ENCODE results near the gene TBC1D16. TPM values are rescaled to one million over a fixed set of nuclear protein-coding genes. Genes with fewer than 3 reads are reported as not detected.
A peak's percentile ranks its signal among the peaks of the same experiment; 100 is the strongest.

The TBC1D16 gene
- total RNA-seq, 3 donors from 2014 or later: 27.1 to 92.2 (median 32.8) TPM

DNA sequence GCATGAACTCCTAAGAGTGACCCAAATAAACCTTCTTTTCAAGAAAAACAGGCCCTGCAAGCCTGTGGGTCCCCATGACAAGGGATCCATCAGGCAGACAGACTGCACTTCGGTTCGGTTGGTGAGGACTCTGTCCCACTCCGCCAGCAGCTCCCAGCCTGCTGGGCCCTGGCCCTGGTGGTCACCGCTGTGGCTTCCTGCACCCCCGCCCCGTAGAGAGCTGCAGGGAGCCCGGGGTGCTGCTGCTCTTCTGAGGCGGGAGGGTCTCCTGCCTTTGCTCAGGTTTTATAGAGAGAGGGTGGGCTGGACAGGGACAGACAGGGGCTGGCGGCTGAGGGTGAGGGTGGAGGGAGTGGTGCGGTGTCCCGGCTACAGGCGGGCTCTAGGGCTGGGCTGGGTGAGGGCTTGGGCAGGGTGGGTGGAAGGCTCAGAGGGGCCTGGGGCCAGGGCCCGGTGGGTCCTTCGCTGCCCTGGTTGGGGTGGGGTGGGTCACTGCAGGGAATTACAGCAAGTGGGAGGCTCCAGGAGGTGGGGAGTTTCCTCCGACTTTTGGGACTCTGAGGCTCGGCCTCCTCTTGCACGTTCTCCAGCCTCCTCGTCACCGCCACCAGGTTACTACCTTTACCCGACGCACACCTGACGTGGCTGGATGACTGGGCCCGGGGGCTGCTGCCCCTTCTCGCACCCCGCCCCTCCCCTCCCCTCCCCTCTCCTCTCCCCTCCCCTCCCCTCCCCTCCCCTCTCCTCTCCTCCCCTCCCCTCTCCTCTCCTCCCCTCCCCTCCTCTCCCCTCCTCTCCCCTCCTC is 106.2 kb downstream of the TBC1D16 start:
- H3K27me3 ChIP-seq: peaks cover 0 to 52% of the 10 kb centered on the region in 2 donors
- intact Hi-C loops (cut with DNase I; ENCODE audit: low total_unique reads): no loop called here
- H3K4me1 ChIP-seq: peaks cover 0 to 6% of the 10 kb centered on the region in 2 donors
- peak overlapping the region in 1 of 3 donors; percentile 61 for H3K4me3 ChIP-seq
- TF ChIP-seq POLR2A (IDR thresholded peaks at IDR 0.05) (no peak), POLR2AphosphoS5 (IDR thresholded peaks at IDR 0.05) (no peak)
- TF ChIP-seq, protein P1, sequence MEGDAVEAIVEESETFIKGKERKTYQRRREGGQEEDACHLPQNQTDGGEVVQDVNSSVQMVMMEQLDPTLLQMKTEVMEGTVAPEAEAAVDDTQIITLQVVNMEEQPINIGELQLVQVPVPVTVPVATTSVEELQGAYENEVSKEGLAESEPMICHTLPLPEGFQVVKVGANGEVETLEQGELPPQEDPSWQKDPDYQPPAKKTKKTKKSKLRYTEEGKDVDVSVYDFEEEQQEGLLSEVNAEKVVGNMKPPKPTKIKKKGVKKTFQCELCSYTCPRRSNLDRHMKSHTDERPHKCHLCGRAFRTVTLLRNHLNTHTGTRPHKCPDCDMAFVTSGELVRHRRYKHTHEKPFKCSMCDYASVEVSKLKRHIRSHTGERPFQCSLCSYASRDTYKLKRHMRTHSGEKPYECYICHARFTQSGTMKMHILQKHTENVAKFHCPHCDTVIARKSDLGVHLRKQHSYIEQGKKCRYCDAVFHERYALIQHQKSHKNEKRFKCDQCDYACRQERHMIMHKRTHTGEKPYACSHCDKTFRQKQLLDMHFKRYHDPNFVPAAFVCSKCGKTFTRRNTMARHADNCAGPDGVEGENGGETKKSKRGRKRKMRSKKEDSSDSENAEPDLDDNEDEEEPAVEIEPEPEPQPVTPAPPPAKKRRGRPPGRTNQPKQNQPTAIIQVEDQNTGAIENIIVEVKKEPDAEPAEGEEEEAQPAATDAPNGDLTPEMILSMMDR (IDR thresholded peaks at IDR 0.05): no peak
- DNase-seq (ENCODE audit: low spot score in 2 of 2): no peak
- no peaks in the 10 kb centered on the region for H3K9me3 ChIP-seq
- no peaks in the 10 kb centered on the region for H3K36me3 ChIP-seq
- no peak overlapping the region for H3K27ac ChIP-seq

DNA sequence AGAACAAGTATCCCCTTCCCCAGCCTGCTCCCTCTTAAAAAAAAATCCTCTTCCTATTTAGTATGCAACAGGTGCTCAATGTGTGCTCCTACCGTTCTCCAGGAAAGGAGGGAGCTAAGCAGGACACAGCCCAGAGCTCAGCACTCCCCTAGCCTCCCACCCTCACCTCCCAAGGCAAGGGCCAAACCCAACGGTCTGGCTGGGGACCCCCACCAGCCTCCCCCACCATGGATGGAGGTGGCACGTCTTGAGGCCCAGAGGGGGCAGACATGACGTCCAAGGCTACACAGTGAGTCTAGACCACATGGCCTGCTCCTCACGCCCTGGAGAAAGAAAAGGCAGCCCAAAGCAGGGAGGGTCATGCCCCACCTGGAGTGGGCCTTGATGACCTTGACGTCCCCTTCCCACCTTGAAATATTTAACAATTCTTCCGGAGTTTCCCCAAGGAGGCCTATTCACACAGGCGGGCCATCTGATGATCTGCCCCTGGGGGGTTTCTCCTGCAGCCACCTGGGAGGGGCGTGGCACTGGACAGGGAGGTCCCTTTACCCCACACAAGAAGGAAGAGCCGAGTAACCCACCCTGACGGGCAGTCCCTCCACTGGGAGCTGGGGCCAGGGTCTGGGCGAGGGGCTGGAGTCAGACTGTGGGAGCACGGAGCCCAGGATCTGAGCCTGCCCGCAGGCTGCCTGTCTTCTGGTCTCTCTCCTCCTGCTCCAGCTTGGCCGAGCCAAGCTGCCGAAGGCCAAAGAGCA is 107.0 kb downstream of the TBC1D16 start:
- peaks cover 0 to 52% of the 10 kb centered on the region in 2 donors for H3K27me3 ChIP-seq
- no peaks in the 10 kb centered on the region for H3K9me3 ChIP-seq
- H3K4me3 ChIP-seq: no peak overlapping the region
- DNase-seq (ENCODE audit: low spot score in 2 of 2): no peak
- H3K27ac ChIP-seq: no peak overlapping the region
- no peaks in the 10 kb centered on the region for H3K36me3 ChIP-seq
- intact Hi-C loops (cut with DNase I; ENCODE audit: low total_unique reads): no loop called here
- TF ChIP-seq, protein P1 (IDR thresholded peaks at IDR 0.05): no peak
- TF ChIP-seq POLR2A (IDR thresholded peaks at IDR 0.05) (no peak), POLR2AphosphoS5 (IDR thresholded peaks at IDR 0.05) (no peak)
- peaks cover 0 to 6% of the 10 kb centered on the region in 2 donors for H3K4me1 ChIP-seq

DNA sequence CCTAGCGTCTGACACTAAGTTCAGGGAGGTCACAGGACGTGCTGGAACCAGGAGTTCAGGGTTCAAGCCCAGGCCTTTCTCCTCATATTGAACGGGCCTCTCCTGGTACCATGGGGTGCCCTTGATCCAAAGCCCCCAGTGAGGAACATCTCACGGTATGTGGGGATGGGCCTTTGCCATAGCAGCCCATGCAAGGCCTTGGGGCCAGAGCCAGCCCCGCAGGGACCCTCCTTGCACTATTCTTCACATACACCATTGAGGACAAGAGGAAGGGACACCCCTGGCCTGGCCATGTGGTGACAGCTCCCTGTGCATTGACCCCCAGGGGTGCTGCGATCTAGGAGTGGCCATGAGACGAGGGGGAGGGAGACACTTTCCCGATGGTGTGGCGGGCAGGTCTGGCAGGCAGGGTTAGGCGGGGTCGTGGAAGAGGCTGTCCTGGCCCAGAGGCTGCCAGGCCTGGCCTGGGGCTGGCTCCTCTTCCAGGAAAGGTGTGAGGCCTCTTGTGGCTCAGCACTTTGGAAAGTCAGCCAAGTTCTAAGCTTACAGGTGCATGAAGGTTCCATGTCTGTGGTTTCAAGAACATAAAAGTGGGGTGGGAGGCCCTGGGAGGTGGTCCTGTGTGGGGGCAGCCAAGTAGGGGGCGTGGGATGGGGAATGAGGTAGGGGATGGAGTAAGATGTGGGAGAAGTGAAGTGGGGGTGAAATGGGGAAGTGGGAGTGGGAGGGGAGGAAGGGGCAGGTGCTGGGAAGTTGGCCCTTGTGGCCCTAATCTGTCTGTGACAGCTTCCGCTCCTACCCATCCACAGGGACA is 107.8 kb downstream of the TBC1D16 start:
- intact Hi-C loops (cut with DNase I; ENCODE audit: low total_unique reads): no loop called here
- Histone ChIP-seq H3K9me3 (no peaks in the 10 kb centered on the region), H3K27me3 (peaks cover 0 to 52% of the 10 kb centered on the region in 2 donors), H3K27ac (no peak overlapping the region), H3K4me3 (no peak overlapping the region), H3K4me1 (peaks cover 0 to 6% of the 10 kb centered on the region in 2 donors), H3K36me3 (no peaks in the 10 kb centered on the region)
- TF ChIP-seq, protein P1 (IDR thresholded peaks at IDR 0.05): no peak
- TF ChIP-seq POLR2A (IDR thresholded peaks at IDR 0.05) (no peak), POLR2AphosphoS5 (IDR thresholded peaks at IDR 0.05) (no peak)
- DNase-seq (ENCODE audit: low spot score in 2 of 2): no peak

DNA sequence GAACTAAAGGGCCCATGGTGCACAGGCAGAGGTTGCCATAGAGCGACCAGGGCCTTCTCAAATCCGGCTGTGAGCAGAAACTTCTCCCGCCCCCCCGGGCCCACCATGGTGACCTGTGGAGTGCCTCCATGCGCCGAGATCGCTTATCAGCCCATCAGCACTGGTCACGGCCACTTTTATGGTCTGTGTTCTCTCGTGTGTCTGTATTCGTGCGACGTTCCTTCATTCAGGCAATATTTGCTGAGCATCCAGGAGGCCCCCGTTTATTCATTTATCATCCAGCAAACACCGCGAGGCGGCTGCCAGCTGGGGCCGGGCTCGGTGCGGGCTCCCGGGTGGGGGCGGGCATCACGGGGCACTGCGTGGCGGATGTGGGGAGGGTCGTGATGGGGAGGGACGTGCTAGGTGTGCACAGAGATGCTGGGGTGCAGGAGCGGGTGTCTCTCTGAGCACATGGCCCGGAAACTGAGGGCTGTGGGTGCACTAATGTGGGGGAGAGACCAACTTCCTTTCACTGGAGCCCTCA is 108.5 kb downstream of the TBC1D16 start:
- no peaks in the 10 kb centered on the region for H3K36me3 ChIP-seq
- no peak overlapping the region for H3K4me3 ChIP-seq
- intact Hi-C loops (cut with DNase I; ENCODE audit: low total_unique reads): no loop called here
- H3K9me3 ChIP-seq: no peaks in the 10 kb centered on the region
- TF ChIP-seq, protein P1 (IDR thresholded peaks at IDR 0.05): no peak
- TF ChIP-seq POLR2A (IDR thresholded peaks at IDR 0.05) (no peak), POLR2AphosphoS5 (IDR thresholded peaks at IDR 0.05) (no peak)
- H3K27ac ChIP-seq: no peak overlapping the region
- DNase-seq (ENCODE audit: low spot score in 2 of 2): no peak
- H3K4me1 ChIP-seq: peaks cover 0 to 6% of the 10 kb centered on the region in 2 donors
- peaks cover 0 to 52% of the 10 kb centered on the region in 2 donors for H3K27me3 ChIP-seq

All from breast epithelium (tissue), 4 donors.